ENCODE data around the gene SP3.

DNA sequence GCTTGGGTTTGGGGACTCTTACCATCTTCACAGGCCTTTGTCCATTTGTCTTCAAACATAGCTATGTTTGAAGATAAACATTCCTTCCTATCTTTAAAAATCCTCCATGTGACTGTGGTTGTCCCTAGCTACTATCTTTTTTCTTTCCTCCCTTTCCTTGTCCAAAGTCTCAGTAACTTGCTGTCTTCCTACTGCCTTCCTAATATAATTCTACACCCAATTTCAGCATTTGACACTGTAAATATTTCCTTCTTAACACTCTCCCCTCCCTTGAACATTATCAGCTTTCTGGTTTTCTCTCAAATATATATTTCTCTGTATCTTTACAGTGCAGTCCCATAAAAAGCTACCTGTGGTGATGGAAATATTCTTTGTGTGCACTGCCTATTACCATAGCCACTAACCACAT, 5.3 kb upstream of the SP3 start:
- TF ChIP-seq YY1 (IDR thresholded peaks at IDR 0.05; ENCODE audit: insufficient read depth, insufficient read length) (no peak), ZNF274 (IDR thresholded peaks at IDR 0.05; ENCODE audit: low read depth, low read length) (no peak)
